ENCODE measurements around the gene CTAG1A. TPM values are rescaled to one million over a fixed set of nuclear protein-coding genes. Genes with fewer than 3 reads are reported as not detected.

Gene CTAG1A
- total and polyA plus RNA-seq, 9 of the 15 experiments (the other 6 are each of a cell fraction or from before 2014, with no cell fraction given), result 0.32 TPM; not detected in 8

- TF ChIP-seq ZNF175 (CRISPR knock-in tag; IDR thresholded peaks at IDR 0.05; ENCODE audit: low read depth), result peak; percentile 49; the same call in 1 of the 2 replicates
- no peak for TF ChIP-seq NELFE (IDR thresholded peaks at IDR 0.05; ENCODE audit: insufficient read depth, insufficient read length)
- no peak for TF ChIP-seq KDM2B (CRISPR knock-in tag; IDR thresholded peaks at IDR 0.05)
- TF ChIP-seq MEIS2 (IDR thresholded peaks at IDR 0.05; ENCODE audit: partially characterized antibody), result peak; percentile 17
- no peak for TF ChIP-seq PCBP2 (IDR thresholded peaks at IDR 0.05; ENCODE audit: low read depth, low read length, poor library complexity, severe bottlenecking)
- 0 out of 2 replicates have a peak, but pooled peaks have one; percentile 15 for TF ChIP-seq KLF6 (CRISPR knock-in tag; IDR thresholded peaks at IDR 0.05; ENCODE audit: borderline replicate concordance)
- no peak for TF ChIP-seq NR0B1 (IDR thresholded peaks at IDR 0.05; ENCODE audit: partially characterized antibody)
- TF ChIP-seq MLLT1 (IDR thresholded peaks at IDR 0.05), result no peak
- TF ChIP-seq IRF9 (tag; IDR thresholded peaks at IDR 0.05), result no peak
- no peak for TF ChIP-seq HDGF (IDR thresholded peaks at IDR 0.05)
- no peak for TF ChIP-seq ZNF785 (CRISPR knock-in tag; IDR thresholded peaks at IDR 0.05)
- no peak for TF ChIP-seq MCM2 (IDR thresholded peaks at IDR 0.05; ENCODE audit: low read depth)
- no peak for TF ChIP-seq NCOA6 (IDR thresholded peaks at IDR 0.05)
- TF ChIP-seq NBN (IDR thresholded peaks at IDR 0.05; ENCODE audit: low read depth), result no peak
- TF ChIP-seq ZKSCAN8 (CRISPR knock-in tag; IDR thresholded peaks at IDR 0.05), result no peak; the same call in 1 of the 2 replicates
- TF ChIP-seq SMARCE1 (IDR thresholded peaks at IDR 0.05), result peak; percentile 97
- TF ChIP-seq HDAC6 (IDR thresholded peaks at IDR 0.05; ENCODE audit: low read depth, low read length), result no peak
- TF ChIP-seq NKRF (IDR thresholded peaks at IDR 0.05; ENCODE audit: borderline replicate concordance), result 0 out of 2 replicates have a peak, but pooled peaks have one; percentile 20
- TF ChIP-seq NUFIP1 (IDR thresholded peaks at IDR 0.05; ENCODE audit: partially characterized antibody), result no peak
- TF ChIP-seq BCOR (IDR thresholded peaks at IDR 0.05), result no peak
- TF ChIP-seq IRF2 (CRISPR knock-in tag; IDR thresholded peaks at IDR 0.05), result no peak
- peak in 1 of 2 experiments; percentile 68; a peak in 1 of 4 replicates for TF ChIP-seq SIN3A (IDR thresholded peaks at IDR 0.05; ENCODE audit: borderline replicate concordance in 2 of 2, control insufficient read depth in 1 of 2, low read depth in 2 of 2, low read length in 2 of 2)
Measured at GRCh38 chrX:154541896-154542722, 42.8 kb upstream of the CTAG1A start (continued).
